ENCODE results near the gene UBA1. TPM values are rescaled to one million over a fixed set of nuclear protein-coding genes. Genes with fewer than 3 reads are reported as not detected.

Gene UBA1
- total RNA-seq, 1 experiment from 2014 or later = 234 TPM

DNA sequence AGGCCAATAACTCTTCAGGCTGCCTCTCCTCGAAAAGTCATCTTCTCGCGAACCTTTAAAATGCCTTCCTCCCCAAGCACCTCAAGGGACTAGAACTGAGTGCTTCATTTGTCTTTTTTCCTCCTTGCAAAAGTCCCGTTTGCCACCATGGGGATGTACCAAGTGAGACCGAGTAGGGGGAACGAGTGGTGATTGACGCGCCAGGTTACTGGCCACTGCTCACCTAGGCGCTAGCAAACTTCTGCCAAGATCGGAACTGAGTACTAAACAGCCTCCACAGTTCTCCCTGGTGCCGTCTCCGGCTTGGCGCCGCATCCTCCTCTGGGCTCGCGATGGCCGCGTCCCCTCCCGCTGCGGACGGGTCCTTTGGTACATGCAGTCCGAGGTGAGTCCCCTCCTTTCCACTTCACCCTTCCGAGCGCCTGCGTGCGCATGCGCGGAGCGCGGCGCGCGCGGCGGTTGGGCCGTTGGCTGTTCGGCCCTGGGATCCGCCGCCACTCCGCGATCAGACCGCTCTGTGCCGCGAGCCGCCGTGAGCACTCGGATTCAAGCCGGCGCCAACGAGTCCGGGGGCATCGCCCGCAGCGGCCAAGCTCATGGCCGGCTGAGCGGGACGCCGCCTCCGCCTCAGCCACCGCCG lies 24.8 kb downstream of the UBA1 start, which contains the start of gene CDK16:
Gene CDK16 (plus strand): TSS at position 402 of the 640 bp plus-strand sequence. CDS start 4,877 bp downstream, outside the sequence.
- H3K4me1 Mint-ChIP-seq (ENCODE audit: low read depth, unreplicated experiment) = peaks cover 47% of the 10 kb centered on the region
- no peak for TF ChIP-seq CTCF (IDR thresholded peaks at IDR 0.05; ENCODE audit: unreplicated experiment)
- intact Hi-C loops (cut with micrococcal nuclease; ENCODE audit: unreplicated experiment) = no loop called here
- H3K9me3 Mint-ChIP-seq (ENCODE audit: low read depth, unreplicated experiment) = no peaks in the 10 kb centered on the region
- H3K27ac Mint-ChIP-seq (ENCODE audit: unreplicated experiment) = peak within 1 kb of the TSS; percentile 97
- TSS peak; percentile 78 for BruUV-seq (replicated peaks)
- no peaks in the 10 kb centered on the region for H3K27me3 Mint-ChIP-seq (ENCODE audit: unreplicated experiment)
- DNase-seq = peak; percentile 74
- H3K4me3 Mint-ChIP-seq (ENCODE audit: low read depth, unreplicated experiment) = peak within 1 kb of the TSS; percentile 100
- CTCF ChIA-PET = interaction anchor here (0.6 to 1.0 kb wide), 8 partner anchors 15 to 426 kb away, joined by 3 to 8 read pairs (median 4); partner anchors contain the start of genes RBM10 and USP11
- peaks cover 66% of the 10 kb centered on the region for H3K36me3 Mint-ChIP-seq (ENCODE audit: insufficient read depth, unreplicated experiment)

- Mint-ChIP-seq H3K4me1 (ENCODE audit: low read depth, unreplicated experiment) (peaks cover 47% of the 10 kb centered on the region), H3K27me3 (ENCODE audit: unreplicated experiment) (no peaks in the 10 kb centered on the region), H3K27ac (ENCODE audit: unreplicated experiment) (peak overlapping the region; percentile 97), H3K9me3 (ENCODE audit: low read depth, unreplicated experiment) (no peaks in the 10 kb centered on the region), H3K4me3 (ENCODE audit: low read depth, unreplicated experiment) (peak overlapping the region; percentile 100), H3K36me3 (ENCODE audit: insufficient read depth, unreplicated experiment) (peaks cover 72% of the 10 kb centered on the region)
- no TSS peak for BruUV-seq (replicated peaks)
- no peak for TF ChIP-seq CTCF (IDR thresholded peaks at IDR 0.05; ENCODE audit: unreplicated experiment)
- intact Hi-C loops (cut with micrococcal nuclease; ENCODE audit: unreplicated experiment) = no loop called here
- CTCF ChIA-PET = interaction anchor here (0.9 kb wide), 1 partner anchor 163 kb away, joined by 8 read pairs; no protein-coding TSS in a partner anchor
- peak; percentile 54 for DNase-seq
These were observed 25.5 kb downstream of the UBA1 start for GRCh38 chrX:47218920-47219815.

DNA sequence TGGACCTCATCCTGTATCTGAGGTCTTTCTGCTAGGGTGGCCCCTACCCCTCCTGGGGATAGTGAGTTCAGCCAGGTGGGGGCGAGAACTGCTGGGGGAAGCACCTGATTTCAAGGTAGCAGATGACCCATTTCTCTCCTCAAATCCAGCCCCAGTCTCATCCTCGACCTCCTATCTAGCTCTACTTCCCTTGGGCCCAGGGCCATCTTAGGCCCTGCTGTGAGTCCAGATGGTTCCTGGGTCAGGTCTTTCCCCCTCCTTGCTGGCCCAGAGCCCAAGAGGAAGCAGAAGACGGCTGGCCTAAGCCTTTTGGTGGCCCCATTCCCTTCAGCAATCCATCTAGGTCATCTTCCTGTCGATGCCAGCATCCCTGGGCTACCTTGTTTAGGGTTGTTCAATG lies 28.1 kb downstream of the UBA1 start:
- CTCF ChIA-PET = no interaction called here
- BruUV-seq (replicated peaks) = no TSS peak
- no peak for DNase-seq
- peaks cover 37% of the 10 kb centered on the region for H3K4me1 Mint-ChIP-seq (ENCODE audit: low read depth, unreplicated experiment)
- no peak overlapping the region for H3K4me3 Mint-ChIP-seq (ENCODE audit: low read depth, unreplicated experiment)
- H3K36me3 Mint-ChIP-seq (ENCODE audit: insufficient read depth, unreplicated experiment) = peaks cover 75% of the 10 kb centered on the region
- no peaks in the 10 kb centered on the region for H3K9me3 Mint-ChIP-seq (ENCODE audit: low read depth, unreplicated experiment)
- peak overlapping the region; percentile 39 for H3K27ac Mint-ChIP-seq (ENCODE audit: unreplicated experiment)
- no peak for TF ChIP-seq CTCF (IDR thresholded peaks at IDR 0.05; ENCODE audit: unreplicated experiment)
- intact Hi-C loops (cut with micrococcal nuclease; ENCODE audit: unreplicated experiment) = no loop called here
- H3K27me3 Mint-ChIP-seq (ENCODE audit: unreplicated experiment) = no peaks in the 10 kb centered on the region

GRCh38 chrX:47222751-47223350 lies 29.2 kb downstream of the UBA1 start:
- no peak overlapping the region for H3K4me3 Mint-ChIP-seq (ENCODE audit: low read depth, unreplicated experiment)
- H3K27ac Mint-ChIP-seq (ENCODE audit: unreplicated experiment) = no peak overlapping the region
- H3K9me3 Mint-ChIP-seq (ENCODE audit: low read depth, unreplicated experiment) = no peaks in the 10 kb centered on the region
- intact Hi-C loops (cut with micrococcal nuclease; ENCODE audit: unreplicated experiment) = no loop called here
- H3K36me3 Mint-ChIP-seq (ENCODE audit: insufficient read depth, unreplicated experiment) = peaks cover 67% of the 10 kb centered on the region
- CTCF ChIA-PET = no interaction called here
- H3K4me1 Mint-ChIP-seq (ENCODE audit: low read depth, unreplicated experiment) = peaks cover 28% of the 10 kb centered on the region
- no peaks in the 10 kb centered on the region for H3K27me3 Mint-ChIP-seq (ENCODE audit: unreplicated experiment)
- TF ChIP-seq CTCF (IDR thresholded peaks at IDR 0.05; ENCODE audit: unreplicated experiment) = no peak
- no peak for DNase-seq
- BruUV-seq (replicated peaks) = no TSS peak
